Endothelial cell of umbilical vein (primary cell): Measurements from ENCODE around the gene TRPM5. TPM values are rescaled to one million over a fixed set of nuclear protein-coding genes. Genes with fewer than 3 reads are reported as not detected.

Experiments
- BruUV-seq: library from RNA; stranded (reverse); fragments of 400-500 nt; replicated peaks from 2 replicates; lab custom pipeline; 2021; lab: Mats Ljungman, UMichigan
- CTCF ChIA-PET: fragments of 300-600, 350-600 bp; sonication (Branson Sonifier 250); formaldehyde crosslinking; loops from one replicate; lab custom pipeline; 2021; ENCODE audit warnings: antibody characterized with exemption, inconsistent platforms; lab: Charles Lee
- POLR2A ChIA-PET: fragments of 300-600, 350-600 bp; sonication (Branson Sonifier 250); formaldehyde crosslinking; loops from one replicate; lab custom pipeline; 2021; ENCODE audit warnings: antibody characterized with exemption, inconsistent platforms; lab: Charles Lee
- DNase-seq: peaks from one replicate; pipeline ENCODE4 v3.0.0-alpha.2; 2011; ENCODE audit warnings: low read depth, low spot score
- FAIRE-seq: peaks from 2 replicates; lab custom pipeline; 2011; peaks lifted over from hg19 to GRCh38; lab: Jason Lieb, UNC
- H2AFZ ChIP-seq: 2 replicates; pipeline ENCODE4 v1.6.0; 2012; ENCODE audit warnings: low read depth, low read length, control low read depth, inconsistent platforms
- H3K27ac ChIP-seq: 2 replicates; pipeline ENCODE4 v1.5.1; 2011; ENCODE audit warnings: low read depth, mild to moderate bottlenecking, control low read depth, low read length, moderate library complexity; ENCODE audit not compliant: insufficient read depth
- H3K27me3 ChIP-seq, 2 experiments: 2 replicates each; pipeline versions ENCODE4 v1.6.0 to v1.6.1; 2011; ENCODE audit warnings: low read length in 2 of 2, mixed read lengths in 1 of 2; ENCODE audit not compliant: control insufficient read depth in 2 of 2, insufficient read depth in 2 of 2
- H3K36me3 ChIP-seq, 2 experiments: 2 replicates in 1 of 2; 3 replicates in 1 of 2; pipeline ENCODE4 v1.5.1; 2011; ENCODE audit warnings: low read length in 2 of 2, mild to moderate bottlenecking in 1 of 2, moderate library complexity in 1 of 2; ENCODE audit not compliant: control insufficient read depth in 2 of 2, insufficient read depth in 2 of 2; ENCODE audit errors: extremely low read depth in 1 of 2
- H3K4me1 ChIP-seq: 3 replicates; pipeline ENCODE4 v1.5.1; 2011; ENCODE audit warnings: mild to moderate bottlenecking, low read length; ENCODE audit not compliant: control insufficient read depth, insufficient read depth; ENCODE audit errors: extremely low read depth
- H3K4me2 ChIP-seq: 2 replicates; pipeline ENCODE4 v1.6.1; 2011; ENCODE audit warnings: low read length, control low read depth, mixed read lengths; ENCODE audit not compliant: insufficient read depth
- H3K4me3 ChIP-seq, 3 experiments: fragments of 200-600 bp in 1 of 3; sonication (generic), shearing (Covaris generic) in 1 of 3; replicated peaks in 1 of 3; 2 replicates each; pipeline ENCODE4 v1.5.1; 2011 to 2016; ENCODE audit warnings: control low read depth in 3 of 3, low read length in 3 of 3, mild to moderate bottlenecking in 2 of 3, inconsistent platforms in 1 of 3, low read depth in 1 of 3, moderate library complexity in 1 of 3; ENCODE audit not compliant: insufficient read depth in 1 of 3
- H3K79me2 ChIP-seq: 2 replicates; pipeline ENCODE4 v1.6.0; 2012; ENCODE audit warnings: low read length, inconsistent platforms; ENCODE audit not compliant: control insufficient read depth, insufficient read depth
- H3K9ac ChIP-seq: replicated peaks from 2 replicates; pipeline ENCODE3; 2011; ENCODE audit warnings: low read length, control low read depth; ENCODE audit not compliant: insufficient read depth; ENCODE audit errors: extremely low read depth
- H3K9me1 ChIP-seq: replicated peaks from 3 replicates; pipeline ENCODE4 v1.6.0; 2011; ENCODE audit warnings: mild to moderate bottlenecking, low read length; ENCODE audit not compliant: control insufficient read depth, insufficient read depth; ENCODE audit errors: extremely low read depth
- H3K9me3 ChIP-seq: replicated peaks from 2 replicates; pipeline ENCODE4 v1.5.1; 2012; ENCODE audit warnings: low read length, inconsistent platforms; ENCODE audit not compliant: control insufficient read depth, insufficient read depth
- H4K20me1 ChIP-seq: replicated peaks from 2 replicates; pipeline ENCODE3; 2011; ENCODE audit warnings: mild to moderate bottlenecking, low read length; ENCODE audit not compliant: control insufficient read depth, insufficient read depth; ENCODE audit errors: extremely low read depth
- EZH2 ChIP-seq: IDR thresholded peaks from 2 replicates; pipeline ENCODE4 v1.6.1; 2012; ENCODE audit warnings: borderline replicate concordance, low read depth, mild to moderate bottlenecking, moderate library complexity, low read length, inconsistent platforms; ENCODE audit not compliant: severe bottlenecking
- FOS ChIP-seq: IDR thresholded peaks from 2 replicates; pipeline ENCODE4 v1.6.1; 2011; ENCODE audit warnings: mild to moderate bottlenecking, low read length, moderate library complexity, borderline replicate concordance; ENCODE audit not compliant: insufficient read depth
- GATA2 ChIP-seq: IDR thresholded peaks from 2 replicates; pipeline ENCODE4 v1.7.0; 2011; ENCODE audit warnings: low read depth, mild to moderate bottlenecking, moderate library complexity, mixed read lengths, low read length; ENCODE audit not compliant: insufficient read length, insufficient read depth
- JUN ChIP-seq: IDR thresholded peaks from 2 replicates; pipeline ENCODE4 v1.6.1; 2011; ENCODE audit warnings: borderline replicate concordance, low read depth; ENCODE audit not compliant: insufficient read length, insufficient read depth
- MYC ChIP-seq: IDR thresholded peaks from one replicate; pipeline ENCODE4 v1.6.1; 2011; ENCODE audit warnings: mild to moderate bottlenecking, low read depth, low read length
- POLR2A ChIP-seq: IDR thresholded peaks from 2 replicates; pipeline ENCODE4 v1.6.1; 2012; ENCODE audit warnings: low read depth, mild to moderate bottlenecking, control low read depth, low read length
- POLR2AphosphoS5 ChIP-seq: IDR thresholded peaks from 2 replicates; pipeline ENCODE4 v1.6.1; 2012; ENCODE audit warnings: low read depth, mild to moderate bottlenecking, control low read depth, low read length, moderate library complexity; ENCODE audit not compliant: insufficient read depth
- dilution Hi-C: fragments of 300-500 bp; cut with MboI; formaldehyde crosslinking; loops from one replicate; pipeline ENCODE4 v1.15.0; 2019; ENCODE audit warnings: low sequenced_read_pairs; ENCODE audit not compliant: extremely low pct_ligation_motif_present
- intact Hi-C: fragments of 100-400 bp; cut with micrococcal nuclease; formaldehyde crosslinking; loops from one replicate; pipeline ENCODE4 v1.10.0; 2022
- polyA plus RNA-seq, 4 experiments: library from polyadenylated mRNA; depleted of rRNA in 3 of 4; stranded (reverse) in 3 of 4; unstranded in 1 of 4; fragments of >200 nt; gene quantifications; 2 replicates each; pipeline versions ENCODE4 v1.2.1 to v1.2.3, GENCODE V29; 2011 to 2012; ENCODE audit warnings: missing spikeins in 1 of 4
- total RNA-seq: library from RNA; stranded (reverse); gene quantifications from 2 replicates; pipeline ENCODE4 v1.2.3, GENCODE V29; 2021
- TF ChIP-seq, protein P1 (sequence below), 2 donors: IDR thresholded peaks; 1 replicate in 1 of 2; 2 replicates in 1 of 2; pipeline ENCODE4 v1.5.1; 2011; ENCODE audit warnings: low read length in 2 of 2, mild to moderate bottlenecking in 2 of 2, moderate library complexity in 2 of 2, control low read depth in 1 of 2, inconsistent platforms in 1 of 2, low read depth in 1 of 2; ENCODE audit not compliant: insufficient read depth in 1 of 2; ENCODE audit errors: extremely low read depth in 1 of 2
- TF ChIP-seq, protein P2 (sequence below): IDR thresholded peaks from 2 replicates; pipeline ENCODE4 v1.6.1; 2011; ENCODE audit not compliant: insufficient read depth, insufficient read length

Gene TRPM5
- total and polyA plus RNA-seq, 2 donors (not counting 3 experiments of a cell fraction or from before 2014, with no cell fraction given), result not detected

DNA sequence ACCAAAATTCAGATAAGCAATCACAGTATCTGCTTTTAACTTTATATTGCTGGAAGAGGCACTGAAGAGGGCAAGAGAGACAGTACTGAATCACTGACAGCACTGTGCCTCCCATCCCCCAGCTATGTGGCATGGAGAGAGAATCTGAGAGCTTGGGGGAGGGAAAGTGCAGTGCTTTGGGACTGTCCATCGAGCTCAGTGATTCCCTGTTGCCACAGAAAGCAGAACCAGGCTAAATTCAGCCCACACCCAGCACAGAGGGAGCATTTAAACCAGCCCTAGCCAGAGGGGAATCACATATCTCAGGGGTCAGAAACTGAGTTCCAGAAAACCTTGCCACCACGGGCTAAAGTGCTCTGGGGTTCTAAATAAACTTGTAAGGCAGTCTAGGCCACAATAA, 44.8 kb upstream of the TRPM5 start:
- Histone ChIP-seq H3K79me2 (no peaks in the 10 kb centered on the region), H2AFZ (no peak overlapping the region), H3K9me3 (no peaks in the 10 kb centered on the region), H3K4me2 (no peak overlapping the region), H4K20me1 (no peaks in the 10 kb centered on the region), H3K4me3 (no peak overlapping the region), H3K27ac (no peak overlapping the region), H3K4me1 (no peaks in the 10 kb centered on the region), H3K9ac (no peak overlapping the region), H3K9me1 (no peaks in the 10 kb centered on the region), H3K27me3 (no peaks in the 10 kb centered on the region), H3K36me3 (no peaks in the 10 kb centered on the region)
- FAIRE-seq, result no peak
- no TSS peak for BruUV-seq
- ChIA-PET POLR2A (no interaction called here), CTCF (no interaction called here)
- intact Hi-C loops, result no loop called here
- DNase-seq, result no peak
- TF ChIP-seq MYC (no peak), FOS (no peak), JUN (no peak), GATA2 (no peak), EZH2 (no peak), POLR2AphosphoS5 (no peak), POLR2A (no peak)
- TF ChIP-seq, protein P1, sequence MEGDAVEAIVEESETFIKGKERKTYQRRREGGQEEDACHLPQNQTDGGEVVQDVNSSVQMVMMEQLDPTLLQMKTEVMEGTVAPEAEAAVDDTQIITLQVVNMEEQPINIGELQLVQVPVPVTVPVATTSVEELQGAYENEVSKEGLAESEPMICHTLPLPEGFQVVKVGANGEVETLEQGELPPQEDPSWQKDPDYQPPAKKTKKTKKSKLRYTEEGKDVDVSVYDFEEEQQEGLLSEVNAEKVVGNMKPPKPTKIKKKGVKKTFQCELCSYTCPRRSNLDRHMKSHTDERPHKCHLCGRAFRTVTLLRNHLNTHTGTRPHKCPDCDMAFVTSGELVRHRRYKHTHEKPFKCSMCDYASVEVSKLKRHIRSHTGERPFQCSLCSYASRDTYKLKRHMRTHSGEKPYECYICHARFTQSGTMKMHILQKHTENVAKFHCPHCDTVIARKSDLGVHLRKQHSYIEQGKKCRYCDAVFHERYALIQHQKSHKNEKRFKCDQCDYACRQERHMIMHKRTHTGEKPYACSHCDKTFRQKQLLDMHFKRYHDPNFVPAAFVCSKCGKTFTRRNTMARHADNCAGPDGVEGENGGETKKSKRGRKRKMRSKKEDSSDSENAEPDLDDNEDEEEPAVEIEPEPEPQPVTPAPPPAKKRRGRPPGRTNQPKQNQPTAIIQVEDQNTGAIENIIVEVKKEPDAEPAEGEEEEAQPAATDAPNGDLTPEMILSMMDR (IDR thresholded peaks at IDR 0.05; ENCODE audit: extremely low read depth in 1 of 2, insufficient read depth in 1 of 2, low read depth in 1 of 2, low read length in 2 of 2), result no peak
- TF ChIP-seq, protein P2, sequence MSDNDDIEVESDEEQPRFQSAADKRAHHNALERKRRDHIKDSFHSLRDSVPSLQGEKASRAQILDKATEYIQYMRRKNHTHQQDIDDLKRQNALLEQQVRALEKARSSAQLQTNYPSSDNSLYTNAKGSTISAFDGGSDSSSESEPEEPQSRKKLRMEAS, result no peak
- dilution Hi-C loops, result no loop called here
